Activated T-helper 2 cell treated with anti-CD3 and anti-CD28 coated beads, Interferon-gamma antibody, Interleukin-2, Interleukin-4, amounts not matched to agents 10 μg/mL and 5 μg/mL and 100 μg/mL, durations not matched to agents 14 hours and 24 hours and 36 hours (primary cell): ENCODE measurements around the gene ASL. TPM values are rescaled to one million over a fixed set of nuclear protein-coding genes. Genes with fewer than 3 reads are reported as not detected.
"Not testable (repeated sequence)": the region's sequence is repeated elsewhere in the genome, so short reads cannot be mapped to it uniquely, and the experiment has no call there.

Experiments used
- DNase-seq: peaks from one replicate; pipeline ENCODE4 v3.0.0; 2021; ENCODE audit warnings: low spot score
- H3K27ac Mint-ChIP-seq: one replicate; pipeline ENCODE4 v1.8.0; 2021; ENCODE audit warnings: mixed read lengths
- H3K27me3 Mint-ChIP-seq: one replicate; pipeline ENCODE4 v1.8.0; 2021; ENCODE audit warnings: low read depth, mixed read lengths
- H3K36me3 Mint-ChIP-seq: one replicate; pipeline ENCODE4 v1.8.0; 2021; ENCODE audit warnings: low read depth, mixed read lengths
- H3K4me1 Mint-ChIP-seq: one replicate; pipeline ENCODE4 v1.8.0; 2021; ENCODE audit warnings: low read depth, mixed read lengths
- H3K4me3 Mint-ChIP-seq: one replicate; pipeline ENCODE4 v1.8.0; 2021; ENCODE audit warnings: low read depth, mild to moderate bottlenecking, moderate library complexity, mixed read lengths
- H3K9me3 Mint-ChIP-seq: one replicate; pipeline ENCODE4 v1.8.0; 2021; ENCODE audit warnings: mixed read lengths
- intact Hi-C: fragments of 100-400 bp; cut with micrococcal nuclease; formaldehyde crosslinking; loops from one replicate; pipeline ENCODE4 v1.15.1; 2023
- total RNA-seq: library from RNA; stranded (reverse); gene quantifications from 2 replicates; pipeline ENCODE4 v1.2.3, GENCODE V29; 2022

Gene ASL
- total RNA-seq = 48.0 and 49.1 TPM in 2 replicates

- Mint-ChIP-seq H3K4me3 (peak within 1 kb of the TSS; percentile 85), H3K27ac (peak within 1 kb of the TSS; percentile 44), H3K4me1 (peaks cover 14% of the 10 kb centered on the region), H3K36me3 (no peaks in the 10 kb centered on the region), H3K27me3 (peaks cover 3% of the 10 kb centered on the region), H3K9me3 (no peaks in the 10 kb centered on the region)
- DNase-seq = peak; percentile 89
- intact Hi-C loops = loop anchor here (1.0 to 10.0 kb wide), 2 partner anchors 38 to 91 kb away; partner anchors contain the start of genes CRCP and GUSB
Measured at GRCh38 chr7:66075590-66076461, at the start of gene ASL. Gene ASL, plus strand, starts transcription at chr7:66075819. Its CDS starts 263 bp downstream, at chr7:66076082.

- H3K4me1 Mint-ChIP-seq, DNase-seq, H3K27ac Mint-ChIP-seq, H3K9me3 Mint-ChIP-seq, intact Hi-C loops, H3K27me3 Mint-ChIP-seq, H3K36me3 Mint-ChIP-seq, H3K4me3 Mint-ChIP-seq: not testable (repeated sequence)
Measured at GRCh38 chr7:66028342-66028741, 47.3 kb upstream of the ASL start.

GRCh38 chr7:66033471-66034385 lies 41.9 kb upstream of the ASL start:
- Mint-ChIP-seq H3K9me3 (no peaks in the 10 kb centered on the region), H3K27me3 (peaks cover 3% of the 10 kb centered on the region), H3K4me1 (peaks cover 10% of the 10 kb centered on the region), H3K27ac (no peak overlapping the region), H3K4me3 (no peak overlapping the region), H3K36me3 (no peaks in the 10 kb centered on the region)
- no peak for DNase-seq
- intact Hi-C loops = no loop called here

- H3K36me3 Mint-ChIP-seq, intact Hi-C loops, H3K4me3 Mint-ChIP-seq: not testable (repeated sequence)
Measured at GRCh38 chr7:66034436-66035010, 41.1 kb upstream of the ASL start.

GRCh38 chr7:66036382-66036781 lies 39.2 kb upstream of the ASL start:
- peaks cover 6% of the 10 kb centered on the region for H3K27me3 Mint-ChIP-seq
- H3K4me1 Mint-ChIP-seq = peaks cover 10% of the 10 kb centered on the region
- no peak for DNase-seq
- no peak overlapping the region for H3K4me3 Mint-ChIP-seq
- no peaks in the 10 kb centered on the region for H3K9me3 Mint-ChIP-seq
- no peak overlapping the region for H3K27ac Mint-ChIP-seq
- intact Hi-C loops = no loop called here
- no peaks in the 10 kb centered on the region for H3K36me3 Mint-ChIP-seq

More at GRCh38 chr7:66034436-66035010, 41.1 kb upstream of the ASL start:
- not testable (repeated sequence) for H3K27ac Mint-ChIP-seq, H3K4me1 Mint-ChIP-seq, H3K27me3 Mint-ChIP-seq, H3K9me3 Mint-ChIP-seq, DNase-seq

- intact Hi-C loops = no loop called here
- DNase-seq = no peak
- H3K4me3 Mint-ChIP-seq = no peak overlapping the region
- peaks cover 10% of the 10 kb centered on the region for H3K4me1 Mint-ChIP-seq
- H3K9me3 Mint-ChIP-seq = no peaks in the 10 kb centered on the region
- no peaks in the 10 kb centered on the region for H3K36me3 Mint-ChIP-seq
- H3K27me3 Mint-ChIP-seq = peaks cover 8% of the 10 kb centered on the region
- H3K27ac Mint-ChIP-seq = no peak overlapping the region
Measured at GRCh38 chr7:66036788-66037187, 38.8 kb upstream of the ASL start.

GRCh38 chr7:66039094-66039670 lies 36.4 kb upstream of the ASL start:
- H3K27me3 Mint-ChIP-seq = peaks cover 15% of the 10 kb centered on the region
- intact Hi-C loops = no loop called here
- no peak overlapping the region for H3K27ac Mint-ChIP-seq

GRCh38 chr7:66043681-66044497 lies 31.7 kb upstream of the ASL start:
- H3K27ac Mint-ChIP-seq = no peak overlapping the region
- intact Hi-C loops = no loop called here
- peak; percentile 9 for DNase-seq
- no peaks in the 10 kb centered on the region for H3K36me3 Mint-ChIP-seq
- peaks cover 19% of the 10 kb centered on the region for H3K27me3 Mint-ChIP-seq
- peaks cover 3% of the 10 kb centered on the region for H3K4me1 Mint-ChIP-seq
- peak overlapping the region; percentile 65 for H3K4me3 Mint-ChIP-seq
- H3K9me3 Mint-ChIP-seq = no peaks in the 10 kb centered on the region

More at GRCh38 chr7:66039094-66039670, 36.4 kb upstream of the ASL start:
- DNase-seq = no peak
- no peaks in the 10 kb centered on the region for H3K9me3 Mint-ChIP-seq
- H3K36me3 Mint-ChIP-seq = no peaks in the 10 kb centered on the region
- H3K4me1 Mint-ChIP-seq = peaks cover 3% of the 10 kb centered on the region
- no peak overlapping the region for H3K4me3 Mint-ChIP-seq

GRCh38 chr7:66044498-66044854 lies 31.1 kb upstream of the ASL start:
- H3K36me3 Mint-ChIP-seq, H3K4me1 Mint-ChIP-seq, intact Hi-C loops, H3K27ac Mint-ChIP-seq, DNase-seq, H3K9me3 Mint-ChIP-seq: not testable (repeated sequence)
- peak overlapping the region; percentile 65 for H3K4me3 Mint-ChIP-seq
- H3K27me3 Mint-ChIP-seq = peaks cover 19% of the 10 kb centered on the region

- no peak for DNase-seq
Measured at GRCh38 chr7:66047426-66047825, 28.2 kb upstream of the ASL start.

GRCh38 chr7:66049886-66050285 lies 25.7 kb upstream of the ASL start:
- DNase-seq, H3K27ac Mint-ChIP-seq, H3K4me1 Mint-ChIP-seq, H3K36me3 Mint-ChIP-seq, H3K27me3 Mint-ChIP-seq, H3K9me3 Mint-ChIP-seq, H3K4me3 Mint-ChIP-seq, intact Hi-C loops: not testable (repeated sequence)

More at GRCh38 chr7:66047426-66047825, 28.2 kb upstream of the ASL start:
- Mint-ChIP-seq H3K27me3 (peaks cover 11% of the 10 kb centered on the region), H3K27ac (no peak overlapping the region), H3K4me1 (peaks cover 3% of the 10 kb centered on the region), H3K9me3 (no peaks in the 10 kb centered on the region), H3K4me3 (no peak overlapping the region), H3K36me3 (no peaks in the 10 kb centered on the region)
- intact Hi-C loops = no loop called here
